Measurements from ENCODE around the gene SESN1.

Gene SESN1

DNA sequence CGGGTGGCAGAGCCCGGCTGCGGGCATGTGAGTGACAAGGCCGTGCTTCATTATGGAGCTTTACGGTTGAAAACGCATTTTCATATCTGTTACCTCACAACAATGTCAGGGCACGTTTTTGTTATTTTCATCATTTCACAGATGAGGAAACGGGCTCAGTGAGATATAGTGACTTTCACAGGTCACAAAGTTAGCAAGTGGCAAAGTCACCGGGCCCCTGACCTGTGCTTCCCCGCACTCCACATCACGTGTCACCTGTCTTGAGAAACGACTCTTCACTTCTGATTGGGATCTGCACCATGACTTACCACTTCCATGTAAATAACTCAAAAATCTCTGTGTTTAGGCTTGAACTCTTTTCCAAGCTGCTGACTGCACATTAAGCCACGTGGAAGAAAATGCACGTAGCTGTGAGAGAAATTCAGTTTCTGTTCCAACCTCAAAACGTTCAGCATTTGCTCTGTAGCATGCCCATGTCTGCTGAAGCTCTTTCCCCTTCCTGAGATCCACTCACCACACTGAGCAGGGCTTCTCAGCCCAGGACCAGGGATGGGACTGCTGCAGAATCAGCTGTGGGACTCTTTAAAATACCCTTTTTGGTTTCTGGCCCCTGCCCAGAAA lies 139.2 kb downstream of the SESN1 start:
- peak in 1 of 5 experiments; percentile 66 for DNase-seq

GRCh38 chr6:108953681-108954080 lies 141.0 kb downstream of the SESN1 start:
- no peak for DNase-seq

DNA sequence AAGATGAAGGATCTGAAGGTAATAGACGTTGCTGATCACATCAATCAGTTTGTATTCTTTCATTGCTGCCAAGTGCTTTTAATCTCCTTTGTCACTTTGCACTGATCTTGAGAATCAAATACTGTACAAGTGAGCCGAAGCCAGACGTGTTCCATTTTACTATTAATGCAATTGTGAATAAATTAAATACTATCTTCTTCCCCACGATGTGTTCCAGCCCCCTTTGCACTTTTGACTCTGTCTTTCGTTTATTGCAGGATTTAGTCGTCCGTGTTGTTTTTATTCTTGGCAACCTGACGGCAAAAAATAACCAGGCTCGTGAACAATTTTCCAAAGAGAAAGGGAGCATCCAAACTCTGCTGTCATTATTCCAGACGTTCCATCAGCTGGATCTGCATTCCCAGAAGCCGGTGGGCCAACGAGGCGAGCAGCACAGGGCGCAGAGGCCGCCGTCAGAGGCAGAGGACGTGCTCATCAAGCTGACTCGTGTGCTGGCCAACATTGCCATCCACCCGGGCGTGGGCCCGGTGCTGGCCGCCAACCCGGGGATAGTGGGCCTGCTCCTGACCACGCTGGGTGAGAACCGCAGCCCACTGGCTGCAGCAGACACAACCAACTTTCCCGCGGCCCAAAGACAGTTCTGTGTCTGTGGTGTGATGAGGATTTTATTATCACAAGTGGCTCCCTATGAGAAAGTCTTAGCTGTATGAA lies 141.7 kb downstream of the SESN1 start:
- no peak for DNase-seq

GRCh38 chr6:108951351-108951953 lies 143.2 kb downstream of the SESN1 start:
- no peak for DNase-seq

DNA sequence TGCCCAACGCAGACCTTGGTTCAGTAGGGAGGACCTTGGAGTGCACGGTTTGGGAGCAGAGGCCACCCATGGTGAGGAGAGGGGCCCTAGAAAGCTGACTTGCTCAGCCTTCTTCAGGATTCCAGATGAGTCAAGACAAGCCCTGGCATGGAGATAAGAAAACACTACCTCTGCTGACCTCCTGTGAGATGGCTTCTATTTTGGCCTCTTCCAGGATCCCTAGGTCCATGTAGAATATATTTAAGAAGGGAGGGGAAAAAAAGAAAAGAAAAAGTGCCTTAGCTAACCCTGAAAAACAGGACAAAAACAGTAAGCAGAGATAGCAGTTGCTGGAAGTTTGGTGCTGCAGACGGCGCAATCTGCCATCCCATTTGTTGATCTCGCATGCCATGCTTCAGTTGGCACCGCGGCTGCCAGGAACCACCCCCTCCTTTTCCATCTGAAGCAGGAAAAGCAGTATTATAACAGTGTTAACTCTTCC lies 146.4 kb downstream of the SESN1 start:
- DNase-seq, result no peak

- no peak for DNase-seq
Measured at GRCh38 chr6:108947114-108947854, 147.4 kb downstream of the SESN1 start.

GRCh38 chr6:108946695-108947094 lies 148.0 kb downstream of the SESN1 start:
- DNase-seq, result no peak

DNA sequence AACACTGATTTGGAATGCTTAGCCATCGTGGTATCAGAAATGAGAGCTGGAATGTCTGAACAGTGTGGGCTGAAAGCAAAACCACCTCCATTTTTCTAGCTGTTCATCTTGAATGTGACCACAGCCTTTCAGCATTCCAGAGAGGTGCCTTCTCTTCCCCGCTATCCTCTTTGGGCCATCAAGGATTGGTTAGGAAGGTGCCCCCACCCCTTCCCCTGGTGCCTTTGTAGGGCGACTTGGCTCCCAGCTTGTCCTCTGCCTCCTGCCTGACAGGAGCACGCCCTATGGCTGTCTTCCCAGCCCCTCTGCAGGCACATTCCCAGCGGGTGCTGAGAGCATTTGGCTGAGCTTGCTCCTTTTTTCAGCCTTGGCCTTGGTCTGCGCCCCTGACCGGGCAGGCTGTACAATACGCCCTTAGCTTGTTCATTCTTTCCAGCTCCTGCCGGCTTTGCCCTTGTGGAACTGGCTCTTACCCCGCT lies 148.9 kb downstream of the SESN1 start:
- DNase-seq, result no peak

DNA sequence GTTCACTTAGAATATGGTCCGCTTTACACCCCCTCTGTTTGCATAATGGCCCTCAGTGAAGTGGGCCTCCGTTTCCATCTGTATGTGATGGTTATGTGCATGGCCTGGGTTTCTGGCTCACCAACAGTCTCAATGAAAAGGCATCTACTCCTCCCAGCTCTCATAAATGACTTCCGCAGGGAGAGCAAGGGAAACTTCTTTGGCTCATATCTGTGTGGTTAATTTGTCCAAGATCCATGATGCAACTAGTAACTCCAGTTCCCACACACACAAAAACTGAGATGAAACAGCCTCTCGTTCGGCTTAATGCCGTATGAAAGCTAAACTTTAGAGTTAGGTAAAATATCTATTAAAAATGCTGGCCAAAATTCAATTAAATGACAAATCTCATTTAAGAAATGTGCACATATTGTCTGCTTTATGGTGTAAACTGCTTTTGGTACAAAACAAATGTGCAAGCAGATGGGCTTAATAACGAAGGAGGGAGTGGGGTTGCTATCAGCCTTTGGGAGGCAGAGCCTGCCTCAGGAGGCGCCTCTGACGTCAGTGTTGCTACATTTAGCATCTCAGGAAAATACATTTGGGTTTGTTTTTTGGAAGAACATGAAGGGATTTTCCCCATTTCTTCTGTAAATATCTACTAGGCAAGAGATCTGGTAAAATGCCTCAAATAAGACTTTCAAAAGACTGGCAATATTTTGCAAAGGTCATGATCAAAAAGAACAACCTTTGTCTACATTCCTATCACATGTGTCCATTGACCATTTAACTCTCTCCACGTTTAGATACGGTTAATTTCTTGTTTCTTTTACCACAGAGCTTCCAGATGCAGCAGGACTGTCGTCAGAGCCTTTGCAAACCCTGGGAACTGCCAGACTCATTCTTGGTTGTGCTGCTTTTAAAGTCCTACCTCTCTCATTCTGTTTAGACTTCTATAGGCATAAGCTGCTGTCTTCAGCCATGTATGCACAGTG lies 149.7 kb downstream of the SESN1 start:
- no peak for DNase-seq

- no peak for DNase-seq
Measured at GRCh38 chr6:108944071-108944470, 150.6 kb downstream of the SESN1 start.

- peak; percentile 25 to 93 (median 58) for DNase-seq
Measured at GRCh38 chr6:108942556-108943492, 151.8 kb downstream of the SESN1 start.

GRCh38 chr6:108941859-108942258 lies 152.8 kb downstream of the SESN1 start:
- no peak for DNase-seq

DNA sequence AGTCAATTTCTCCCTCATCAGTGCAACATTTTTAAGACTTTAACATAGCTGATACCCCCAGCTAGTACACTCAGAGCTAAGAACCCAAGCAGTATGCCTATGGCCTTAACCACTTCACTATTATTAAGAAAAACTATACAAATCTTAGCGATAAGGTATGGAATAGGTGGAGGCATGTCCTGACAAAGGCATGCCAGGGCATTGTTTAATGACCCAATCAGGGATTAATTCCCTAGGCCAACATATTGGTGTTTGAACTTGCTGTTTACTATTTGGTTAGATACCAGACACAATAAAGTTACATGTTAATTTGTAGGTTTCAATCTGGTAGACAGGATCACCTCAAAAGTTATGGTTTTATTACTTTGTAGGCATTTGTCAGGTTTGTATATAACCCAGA lies 153.4 kb downstream of the SESN1 start:
- no peak for DNase-seq

- DNase-seq, result no peak
Measured at GRCh38 chr6:108940741-108941140, 153.9 kb downstream of the SESN1 start.

DNA sequence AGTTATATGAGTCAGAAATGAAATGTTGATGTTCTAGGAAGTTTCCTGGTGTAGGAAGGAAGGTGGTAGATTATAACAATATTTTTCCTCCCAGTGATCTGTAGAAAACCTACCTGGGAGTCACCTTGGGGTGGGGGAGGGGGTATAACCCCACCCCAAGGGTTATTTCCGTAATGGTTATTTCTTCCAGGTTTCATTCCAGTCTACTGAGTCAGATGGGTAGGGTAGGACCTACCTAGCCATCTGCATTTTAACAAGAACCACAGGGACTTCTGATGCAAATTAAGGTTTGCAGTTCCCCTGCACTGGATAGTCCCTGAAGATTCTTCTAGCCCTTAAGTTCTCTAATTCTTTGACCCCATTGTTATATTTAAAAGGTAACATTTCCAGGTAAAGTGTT lies 157.5 kb downstream of the SESN1 start:
- DNase-seq, result no peak

All from T-helper 2 cell (primary cell).